HT1080 (cell line): ENCODE results near the gene SNX9. TPM values are rescaled to one million over a fixed set of nuclear protein-coding genes. Genes with fewer than 3 reads are reported as not detected.
"Not testable (repeated sequence)": the region's sequence is repeated elsewhere in the genome, so short reads cannot be mapped to it uniquely, and the experiment has no call there.

Source experiments
- DNase-seq: peaks from one replicate; pipeline ENCODE4 v3.0.0-alpha.2; 2015; ENCODE audit warnings: low read depth
- total RNA-seq: library from RNA; depleted of rRNA; stranded (reverse); fragments of >200 nt; shearing (Covaris generic); gene quantifications from 2 replicates; pipeline ENCODE4 v1.2.3, GENCODE V29; 2014

Gene SNX9
- total RNA-seq, 1 experiment from 2014 or later, result 24.2 TPM

DNA sequence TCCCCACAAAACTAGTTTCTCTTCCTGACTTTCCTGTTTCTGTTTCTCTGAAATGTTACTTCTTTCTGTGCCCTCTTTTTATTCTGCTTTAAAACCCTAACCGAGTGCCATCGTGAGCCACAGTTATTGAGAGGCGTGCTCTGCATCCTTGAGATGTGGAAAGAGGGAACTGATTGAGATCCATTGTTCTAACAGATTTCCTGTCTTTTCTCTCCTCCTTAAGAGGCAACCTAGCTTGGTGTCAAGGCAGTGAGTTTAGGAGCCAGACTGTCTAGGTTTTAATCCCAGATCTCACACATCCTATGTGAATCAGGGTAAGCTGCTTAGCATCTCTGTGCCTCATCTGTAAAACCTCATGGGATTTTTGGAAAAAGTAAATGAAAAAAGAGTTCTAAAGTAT lies 57.5 kb downstream of the SNX9 start:
- no peak for DNase-seq

DNA sequence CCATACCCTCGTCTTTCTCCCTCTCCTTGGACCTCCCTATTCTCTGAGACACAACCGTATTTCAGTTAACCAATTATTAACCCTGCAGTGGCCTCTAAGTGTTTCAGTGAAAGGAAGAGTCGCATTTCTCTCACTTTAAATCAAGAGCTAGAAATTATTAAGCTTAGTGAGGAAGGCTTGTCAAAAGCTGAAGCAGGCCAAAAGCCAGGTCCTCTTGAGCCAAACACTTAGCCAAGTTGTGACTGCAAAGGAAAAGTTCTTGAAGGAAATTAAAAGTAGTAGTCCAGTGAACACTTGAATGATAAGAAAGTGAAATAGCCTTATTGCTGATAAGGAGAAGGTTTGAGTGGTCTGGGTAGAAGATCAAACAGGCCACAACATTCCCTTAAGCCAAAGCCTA lies 58.3 kb downstream of the SNX9 start:
- DNase-seq, result no peak

DNA sequence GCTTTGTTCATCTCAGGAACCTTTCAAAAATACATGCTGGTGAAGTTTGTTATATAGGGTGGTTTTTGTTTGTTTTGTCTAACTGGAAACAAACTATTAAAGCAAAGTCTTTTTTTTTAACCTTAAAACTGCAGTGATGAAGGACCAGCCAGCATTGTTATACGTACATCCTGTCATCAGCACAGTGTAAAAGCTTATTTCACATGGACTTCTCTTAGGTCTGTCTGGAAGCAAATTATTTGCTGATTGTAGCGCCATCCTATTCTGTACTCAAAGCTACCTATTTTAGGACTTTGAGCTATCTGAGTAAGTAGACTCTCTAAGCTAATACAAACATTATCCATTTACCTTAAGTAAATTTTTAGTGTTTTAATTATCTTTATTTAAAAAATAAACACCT lies 61.7 kb downstream of the SNX9 start:
- no peak for DNase-seq

DNA sequence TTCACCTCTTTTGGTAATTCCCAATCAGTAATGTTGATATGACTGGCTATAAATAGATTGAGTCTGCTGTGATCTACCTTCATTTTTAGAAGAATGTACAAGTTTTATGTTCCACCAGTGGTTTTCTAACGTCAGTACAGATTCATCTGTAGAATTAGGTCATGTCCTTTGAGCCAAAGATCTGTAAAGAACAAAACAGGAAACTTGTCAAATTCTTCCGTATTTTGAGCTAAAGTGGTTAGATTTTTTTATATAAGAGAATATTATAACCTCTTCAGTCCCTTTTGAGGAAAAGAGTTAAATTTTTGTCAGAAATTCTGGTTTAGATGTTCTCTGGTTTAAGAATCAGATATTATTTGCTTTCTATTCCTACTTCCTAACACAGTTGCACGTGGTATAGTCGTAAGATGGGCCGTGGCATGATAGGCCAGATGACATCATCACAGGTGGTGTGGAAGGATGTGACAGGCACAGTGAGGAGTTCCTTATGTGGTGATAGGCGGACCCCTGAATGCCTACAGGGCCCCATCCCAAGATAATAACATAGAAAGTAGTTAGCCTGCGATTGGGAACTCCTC lies 62.3 kb downstream of the SNX9 start:
- no peak for DNase-seq

DNA sequence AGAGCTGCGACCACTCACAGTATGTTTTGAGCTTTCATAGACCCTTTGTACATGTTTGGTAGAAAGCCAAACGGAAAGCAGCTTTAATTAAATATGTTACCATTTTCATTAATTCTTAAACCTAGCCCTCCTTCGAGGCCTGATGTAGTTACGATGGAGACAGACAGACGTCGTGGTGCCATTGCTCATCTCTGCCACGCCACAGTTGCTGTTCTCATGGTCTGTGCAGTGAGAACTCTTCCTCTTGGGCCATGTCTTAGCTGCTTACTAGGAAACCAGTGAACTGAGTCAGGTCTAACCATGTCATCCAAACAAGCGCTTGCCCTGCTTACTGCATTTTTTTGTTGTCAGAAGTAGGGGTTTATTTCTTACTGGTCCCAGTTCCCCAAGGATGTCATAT lies 62.8 kb downstream of the SNX9 start:
- no peak for DNase-seq

DNA sequence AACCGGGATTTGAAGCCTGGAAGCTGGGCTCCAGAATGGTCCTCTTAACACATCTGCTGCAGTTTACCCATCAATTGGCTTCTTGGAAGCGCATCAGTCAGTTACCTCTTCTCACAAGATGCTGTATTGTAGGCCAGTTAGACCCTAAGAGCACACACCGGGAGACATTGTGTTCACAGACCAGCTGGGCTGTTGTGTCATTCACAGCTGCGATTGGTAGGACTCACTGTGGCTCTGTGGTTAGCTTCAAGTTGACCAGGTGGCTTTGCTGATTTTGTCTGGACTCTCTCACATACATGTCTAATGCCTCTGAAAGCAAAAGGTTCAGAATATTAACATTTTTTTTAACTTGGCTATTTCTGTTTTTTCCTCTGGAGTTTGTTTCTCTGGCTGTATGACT lies 64.8 kb downstream of the SNX9 start:
- DNase-seq, result no peak

DNA sequence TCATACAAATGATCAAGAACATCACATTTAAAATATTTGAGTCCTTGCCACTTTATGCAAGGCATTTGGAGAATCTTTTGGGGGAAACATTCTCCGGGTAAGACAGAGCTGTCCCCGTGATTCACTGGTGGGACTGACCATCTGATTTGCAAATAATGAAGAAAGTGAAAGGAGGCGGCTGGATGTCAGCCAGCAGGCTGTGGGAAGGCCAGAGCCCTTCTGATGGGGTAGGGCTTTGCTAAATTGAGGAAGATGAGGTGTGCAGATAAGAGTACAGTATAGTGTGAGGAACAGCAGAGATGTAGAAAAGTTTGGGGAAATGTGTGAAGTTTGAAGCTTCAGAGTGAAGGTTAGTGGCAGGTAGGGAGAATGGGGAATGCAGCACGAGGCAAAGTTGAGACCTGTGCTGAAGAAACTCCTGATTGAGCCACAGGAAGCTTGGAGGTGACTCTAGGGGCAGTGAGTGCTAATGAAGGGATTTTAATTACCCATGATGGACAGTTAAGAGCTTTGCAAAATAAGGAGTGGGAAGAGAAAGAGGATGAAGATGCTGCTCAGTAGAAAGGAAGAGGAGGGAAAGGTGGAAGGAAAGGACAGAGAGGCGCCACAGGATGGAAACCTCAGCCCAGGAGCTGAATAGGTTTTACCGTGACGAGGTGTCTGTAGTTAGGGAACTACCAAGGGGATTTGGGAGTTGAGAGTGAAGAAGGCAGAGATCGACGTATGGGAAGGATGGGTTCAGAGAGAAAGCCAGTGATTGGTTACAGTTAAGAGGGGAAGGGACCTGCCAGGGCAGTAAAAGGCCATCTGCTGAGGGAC lies 68.7 kb downstream of the SNX9 start:
- no peak for DNase-seq

DNA sequence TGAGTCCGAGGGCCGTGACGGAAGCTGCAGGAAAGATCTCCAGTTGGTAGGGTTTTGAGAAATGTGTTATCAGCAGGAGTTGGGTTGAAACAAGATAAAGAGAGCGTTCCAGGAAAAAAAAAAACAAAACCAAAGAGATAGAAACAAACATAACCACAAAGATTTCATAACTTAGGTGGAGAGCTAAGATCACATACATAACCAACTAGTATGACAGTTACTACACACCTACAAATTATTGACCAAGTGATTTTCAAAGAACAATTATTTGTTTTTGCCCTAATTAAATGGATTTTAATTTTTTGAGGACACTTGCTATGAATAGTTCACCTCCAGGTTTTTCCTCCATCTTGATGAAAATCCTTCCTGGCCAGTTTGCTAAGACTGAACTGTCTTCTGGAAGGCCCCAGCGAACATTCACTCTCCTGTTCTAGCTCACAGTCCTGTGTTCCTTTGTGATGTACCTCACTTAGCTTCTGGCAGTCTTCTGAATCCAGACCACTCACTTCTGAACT lies 69.4 kb downstream of the SNX9 start:
- no peak for DNase-seq

DNA sequence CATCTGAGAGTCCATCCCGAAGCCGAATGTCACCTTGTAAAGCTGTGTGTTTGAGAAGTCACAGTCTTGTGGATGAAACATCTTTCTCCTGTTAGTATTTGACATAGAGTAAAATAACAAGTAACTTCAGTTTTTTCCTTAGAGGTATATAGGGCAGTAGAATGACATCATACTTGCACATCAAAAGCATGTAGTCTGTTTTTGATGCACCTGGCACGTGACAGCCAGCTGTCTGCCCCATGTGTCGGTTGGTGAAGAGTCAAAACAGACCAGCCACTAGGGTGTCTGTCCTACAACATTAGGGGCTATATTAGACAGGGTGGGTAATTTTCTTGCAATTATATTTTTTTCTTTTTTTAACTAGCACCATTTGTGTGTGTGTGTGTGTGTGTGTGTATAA lies 70.2 kb downstream of the SNX9 start:
- no peak for DNase-seq

DNA sequence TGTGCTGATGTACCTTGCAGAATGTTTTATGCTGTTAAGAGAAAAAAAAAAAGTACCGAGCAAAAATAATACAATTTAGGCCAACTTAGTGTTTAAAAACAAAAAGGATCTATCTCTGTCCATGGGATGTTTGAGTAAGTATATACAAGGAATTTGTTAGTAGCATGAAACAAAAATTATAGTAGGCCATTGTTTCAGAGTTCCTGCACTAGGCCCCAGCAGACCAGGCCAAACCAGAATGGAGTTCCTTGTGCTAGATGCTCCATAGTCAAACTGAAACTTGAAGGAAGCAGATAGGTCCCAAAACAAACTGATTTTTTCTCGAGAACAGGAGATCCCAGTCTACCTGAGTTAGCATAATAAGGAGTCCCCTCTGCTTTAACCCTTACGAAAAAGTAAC lies 72.5 kb downstream of the SNX9 start:
- DNase-seq, result no peak

DNA sequence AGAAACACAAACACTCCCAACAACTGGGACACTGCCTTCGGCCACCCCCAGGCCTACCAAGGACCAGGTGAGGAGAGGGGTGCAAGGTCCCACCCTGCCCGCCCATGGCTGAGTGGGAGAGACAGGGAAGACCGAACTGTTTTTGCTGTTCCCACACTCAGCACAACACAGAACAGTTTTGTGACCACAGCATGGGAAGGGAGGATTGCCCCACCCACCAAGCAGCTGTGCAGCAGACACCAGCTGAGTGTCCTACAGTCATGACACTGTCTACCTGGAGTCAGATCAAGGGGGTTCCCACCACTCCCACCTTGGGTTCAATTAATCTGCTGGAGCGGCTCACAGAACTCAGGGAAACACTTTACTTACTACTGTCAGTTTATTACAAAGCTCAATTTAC lies 73.9 kb downstream of the SNX9 start:
- no peak for DNase-seq

DNA sequence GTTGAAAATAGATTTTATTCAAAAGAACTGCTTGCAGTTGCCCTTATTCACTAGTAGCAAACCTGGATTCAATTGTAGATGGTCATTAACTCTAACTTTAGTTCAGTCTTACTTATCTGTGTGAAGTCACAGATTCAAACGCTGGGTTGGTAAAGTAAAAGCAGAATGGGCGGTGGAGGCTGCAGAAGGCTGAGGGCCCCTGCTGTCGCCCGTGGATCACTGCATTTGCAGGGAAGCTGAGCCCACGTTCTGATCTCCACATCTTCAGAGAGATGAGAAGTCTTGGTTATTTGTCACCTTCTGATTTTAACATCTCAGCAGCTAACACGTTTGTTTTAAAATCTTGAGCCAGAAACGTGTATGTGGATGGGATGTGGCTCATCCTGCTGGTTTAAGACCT lies 75.1 kb downstream of the SNX9 start:
- no peak for DNase-seq

DNA sequence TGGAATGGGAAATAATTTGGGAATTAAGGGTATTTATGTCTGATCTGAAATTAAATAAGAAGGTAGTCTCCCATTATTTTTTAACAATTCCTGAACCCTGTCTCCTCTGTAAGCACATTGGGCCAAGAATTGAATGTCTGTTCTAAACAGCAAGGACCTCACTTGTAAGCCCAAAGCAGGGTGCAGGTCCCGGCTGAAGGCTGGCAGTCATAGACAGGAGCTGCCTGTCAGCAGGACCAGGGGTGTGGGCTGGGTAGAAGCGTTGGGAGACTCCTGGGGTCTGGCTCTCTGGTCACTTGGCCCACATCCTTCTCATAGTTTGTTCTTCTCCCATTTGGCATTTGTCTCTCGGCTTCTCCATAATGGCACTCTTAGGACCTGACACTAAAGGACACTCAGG lies 75.6 kb downstream of the SNX9 start:
- DNase-seq, result no peak

DNA sequence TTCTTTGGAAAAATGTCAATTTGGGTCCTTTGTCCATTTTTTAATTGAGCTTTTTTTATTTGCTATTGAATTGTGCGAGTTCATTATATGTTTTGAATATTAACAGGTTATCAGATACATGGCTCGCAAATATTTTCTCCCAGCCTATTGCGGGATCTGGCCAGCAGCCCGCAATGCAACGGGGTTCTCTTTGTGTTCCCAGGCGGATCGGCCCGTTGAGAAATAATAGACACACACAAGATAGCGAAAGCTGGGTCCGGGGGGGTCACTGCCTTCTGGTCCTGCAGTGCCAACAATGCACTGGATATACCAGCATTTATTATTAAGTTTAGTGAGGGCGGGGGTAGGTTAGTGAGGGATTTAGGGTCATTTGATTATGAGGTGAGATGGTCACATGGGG lies 77.2 kb downstream of the SNX9 start:
- DNase-seq, result not testable (repeated sequence)

DNA sequence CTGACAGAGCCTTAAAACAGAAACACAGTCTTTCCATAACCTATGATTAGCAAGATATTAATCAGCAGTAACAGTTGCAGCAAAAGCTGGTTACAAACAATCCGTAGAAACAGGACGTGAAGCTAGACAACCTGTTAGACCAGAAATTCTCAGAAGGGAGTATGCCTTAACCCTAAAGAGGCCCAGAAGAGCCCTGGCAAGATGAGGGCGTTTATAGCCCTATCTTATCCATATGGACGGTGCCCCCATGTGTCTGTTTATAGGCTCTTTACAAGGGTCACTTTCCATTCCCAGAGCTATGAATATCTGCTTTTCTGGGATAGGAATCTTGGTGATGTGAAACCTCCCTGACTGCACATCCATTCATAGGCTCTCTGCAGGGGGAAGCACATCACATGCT lies 77.7 kb downstream of the SNX9 start:
- not testable (repeated sequence) for DNase-seq

DNA sequence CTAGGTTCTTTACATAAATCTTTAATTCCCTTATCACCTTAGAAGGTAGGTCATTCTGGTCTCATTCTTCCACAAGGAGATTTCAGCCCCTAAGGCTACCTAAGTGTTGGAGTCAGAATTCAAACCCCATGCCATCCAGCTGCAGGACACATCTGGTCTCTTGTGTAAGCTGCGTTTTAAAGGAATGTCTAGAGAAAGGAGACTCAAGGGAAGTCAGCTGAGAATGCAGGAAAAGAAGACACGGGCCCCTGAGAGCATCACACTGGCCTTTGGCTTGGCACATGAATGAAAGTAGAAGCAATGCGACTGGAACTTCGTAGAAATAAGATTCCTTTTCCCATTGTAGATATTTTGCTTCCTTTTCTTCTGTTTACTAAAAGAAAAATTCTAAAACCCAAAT lies 82.0 kb downstream of the SNX9 start:
- DNase-seq, result no peak

DNA sequence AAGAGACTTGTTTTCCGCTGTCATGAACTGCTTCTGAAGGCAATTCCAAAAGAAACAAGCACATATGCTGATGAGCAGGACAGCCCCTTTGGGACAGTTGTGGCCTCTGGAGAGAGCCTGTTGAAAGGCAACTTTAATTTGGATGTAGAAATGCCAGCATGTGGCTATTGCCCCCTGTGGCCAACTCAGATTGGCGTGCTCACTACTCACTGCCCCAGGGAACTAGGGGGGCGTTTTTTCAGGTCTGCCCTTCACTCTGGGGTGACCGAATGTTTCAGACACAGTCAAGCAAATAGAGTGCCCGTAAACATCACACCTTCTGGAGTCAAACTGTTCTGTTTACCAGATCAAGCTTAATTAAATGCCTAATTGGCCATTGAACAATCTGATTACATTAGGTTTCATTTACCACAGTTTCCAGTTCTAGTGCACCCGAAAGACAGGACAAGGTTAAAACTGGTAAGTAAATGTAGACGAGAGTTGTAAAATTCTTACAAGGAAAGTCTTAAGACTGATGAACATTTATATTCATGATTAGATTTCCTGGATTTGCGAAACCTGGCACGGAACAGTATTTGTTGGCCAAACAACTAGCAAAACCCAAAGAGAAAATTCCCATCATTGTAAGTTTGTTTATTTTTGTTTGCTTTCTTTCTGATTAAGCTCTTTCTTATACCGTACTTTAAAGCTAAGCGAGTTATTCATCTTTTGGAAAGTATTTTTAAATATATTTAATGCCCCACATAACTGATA lies 82.7 kb downstream of the SNX9 start:
- no peak for DNase-seq

DNA sequence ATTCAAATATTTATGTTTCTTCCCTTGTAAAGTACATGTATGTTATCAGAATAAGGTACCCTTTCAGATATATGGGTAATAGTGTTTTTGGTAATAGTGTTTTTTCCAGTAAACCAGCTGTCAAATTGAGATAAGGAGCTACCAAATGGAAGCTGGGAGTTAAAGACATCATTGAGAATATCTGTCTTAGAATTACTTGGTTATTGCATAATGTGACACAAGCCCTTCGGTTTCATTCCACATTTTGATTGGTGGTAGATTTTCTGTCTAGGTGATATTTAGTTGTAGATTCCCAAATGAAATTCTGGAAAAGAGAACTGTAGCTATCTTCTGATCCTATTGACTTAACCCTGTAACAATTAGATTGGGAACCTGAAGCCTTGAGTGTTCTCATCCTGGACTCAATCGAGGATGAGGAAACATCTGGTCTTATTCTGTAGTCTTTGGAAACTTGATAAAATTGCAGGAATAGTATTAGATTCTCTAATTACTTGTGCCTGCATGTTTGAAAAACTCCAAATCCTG lies 83.6 kb downstream of the SNX9 start:
- no peak for DNase-seq

DNA sequence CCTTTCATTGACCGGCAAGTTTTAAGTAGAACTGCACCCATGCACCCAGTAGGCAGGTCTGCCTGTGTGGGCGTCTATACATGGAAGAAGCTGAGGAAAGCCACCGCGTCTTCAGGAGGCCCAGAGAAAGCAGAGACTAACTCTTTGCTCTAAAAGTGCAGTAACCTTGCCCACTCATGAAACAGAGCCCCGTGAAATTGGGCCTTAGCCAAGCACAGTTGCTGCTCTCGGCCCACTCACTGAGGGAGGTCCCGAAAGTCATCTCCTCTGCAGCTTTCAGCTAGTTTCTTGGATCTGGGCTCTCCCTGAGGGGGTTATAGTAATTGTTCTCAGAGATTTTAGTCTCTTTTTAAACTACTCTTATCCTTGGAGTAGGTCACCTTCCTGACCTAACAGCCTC lies 84.6 kb downstream of the SNX9 start:
- no peak for DNase-seq

DNA sequence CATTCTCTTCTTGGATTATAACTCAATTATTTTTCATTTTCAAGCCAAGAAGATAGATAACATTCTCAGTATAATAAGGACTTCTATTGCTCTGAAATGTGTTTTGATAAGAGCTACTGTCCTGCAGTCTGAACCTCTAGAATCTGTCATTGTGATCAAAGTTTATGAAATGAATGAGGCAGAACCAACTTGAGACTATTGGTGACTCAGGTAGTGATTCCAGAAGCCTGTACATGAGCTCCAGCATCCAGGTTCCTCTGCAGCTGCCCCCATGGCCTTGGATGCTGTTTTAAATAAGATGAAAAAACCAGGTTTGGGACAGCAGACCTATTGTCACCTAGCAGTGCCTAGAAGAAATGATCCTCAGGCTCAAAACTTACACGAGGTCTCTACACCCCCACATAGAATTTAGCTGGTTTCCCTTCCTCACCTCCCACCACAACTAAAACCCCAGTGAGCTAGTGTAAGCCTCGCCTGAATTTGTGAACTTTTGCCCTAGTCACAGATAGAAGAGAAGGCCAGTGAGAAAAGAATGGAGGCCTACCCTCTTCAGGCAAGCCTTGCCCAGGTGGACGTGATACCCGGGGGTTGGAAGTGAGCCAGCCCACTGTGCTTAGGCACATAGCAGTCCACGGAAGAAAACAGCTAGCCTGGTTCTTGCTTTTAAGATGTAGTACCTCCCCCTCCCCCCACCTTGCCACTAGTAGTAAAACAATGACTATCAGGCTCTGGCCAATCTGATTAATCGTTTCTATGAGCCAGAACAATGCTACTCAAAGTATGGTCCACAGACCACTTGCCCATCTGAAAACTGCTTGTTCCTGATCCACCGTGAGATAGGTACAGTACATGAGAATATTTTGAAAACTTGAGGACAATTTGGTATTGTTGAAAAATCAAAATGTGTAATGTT lies 85.6 kb downstream of the SNX9 start:
- no peak for DNase-seq

DNA sequence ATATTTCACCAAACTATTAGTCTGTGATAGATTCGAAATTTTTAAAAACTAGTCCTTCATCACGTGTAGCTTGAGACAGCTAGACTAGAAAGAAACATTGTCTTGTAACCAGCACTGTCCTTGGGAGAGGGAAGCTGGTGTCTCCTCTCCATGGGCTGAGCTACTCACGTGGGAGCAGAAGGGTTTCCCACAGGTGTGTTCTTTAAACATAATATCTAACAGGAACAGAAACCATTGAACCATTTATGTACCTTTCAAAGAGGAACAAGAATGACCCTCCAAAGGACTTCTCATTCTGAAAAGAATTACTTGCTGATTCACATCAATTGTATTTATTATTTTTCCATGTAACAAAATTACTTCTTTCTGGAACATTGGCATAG lies 86.2 kb downstream of the SNX9 start:
- DNase-seq, result no peak
